NCI-H510A (cell line): ENCODE measurements around the gene OVCH1.

Experiments
- DNase-seq: peaks from one replicate; lab custom pipeline; 2025; lab: John Stamatoyannopoulos, UW

Gene OVCH1, protein sequence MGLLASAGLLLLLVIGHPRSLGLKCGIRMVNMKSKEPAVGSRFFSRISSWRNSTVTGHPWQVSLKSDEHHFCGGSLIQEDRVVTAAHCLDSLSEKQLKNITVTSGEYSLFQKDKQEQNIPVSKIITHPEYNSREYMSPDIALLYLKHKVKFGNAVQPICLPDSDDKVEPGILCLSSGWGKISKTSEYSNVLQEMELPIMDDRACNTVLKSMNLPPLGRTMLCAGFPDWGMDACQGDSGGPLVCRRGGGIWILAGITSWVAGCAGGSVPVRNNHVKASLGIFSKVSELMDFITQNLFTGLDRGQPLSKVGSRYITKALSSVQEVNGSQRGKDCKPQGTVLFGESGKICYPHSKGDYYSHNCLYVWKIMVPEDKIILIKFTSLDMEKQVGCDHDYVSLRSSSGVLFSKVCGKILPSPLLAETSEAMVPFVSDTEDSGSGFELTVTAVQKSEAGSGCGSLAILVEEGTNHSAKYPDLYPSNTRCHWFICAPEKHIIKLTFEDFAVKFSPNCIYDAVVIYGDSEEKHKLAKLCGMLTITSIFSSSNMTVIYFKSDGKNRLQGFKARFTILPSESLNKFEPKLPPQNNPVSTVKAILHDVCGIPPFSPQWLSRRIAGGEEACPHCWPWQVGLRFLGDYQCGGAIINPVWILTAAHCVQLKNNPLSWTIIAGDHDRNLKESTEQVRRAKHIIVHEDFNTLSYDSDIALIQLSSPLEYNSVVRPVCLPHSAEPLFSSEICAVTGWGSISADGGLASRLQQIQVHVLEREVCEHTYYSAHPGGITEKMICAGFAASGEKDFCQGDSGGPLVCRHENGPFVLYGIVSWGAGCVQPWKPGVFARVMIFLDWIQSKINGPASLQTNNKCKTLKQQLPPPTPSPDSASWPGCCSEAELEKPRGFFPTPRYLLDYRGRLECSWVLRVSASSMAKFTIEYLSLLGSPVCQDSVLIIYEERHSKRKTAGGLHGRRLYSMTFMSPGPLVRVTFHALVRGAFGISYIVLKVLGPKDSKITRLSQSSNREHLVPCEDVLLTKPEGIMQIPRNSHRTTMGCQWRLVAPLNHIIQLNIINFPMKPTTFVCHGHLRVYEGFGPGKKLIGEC

DNA sequence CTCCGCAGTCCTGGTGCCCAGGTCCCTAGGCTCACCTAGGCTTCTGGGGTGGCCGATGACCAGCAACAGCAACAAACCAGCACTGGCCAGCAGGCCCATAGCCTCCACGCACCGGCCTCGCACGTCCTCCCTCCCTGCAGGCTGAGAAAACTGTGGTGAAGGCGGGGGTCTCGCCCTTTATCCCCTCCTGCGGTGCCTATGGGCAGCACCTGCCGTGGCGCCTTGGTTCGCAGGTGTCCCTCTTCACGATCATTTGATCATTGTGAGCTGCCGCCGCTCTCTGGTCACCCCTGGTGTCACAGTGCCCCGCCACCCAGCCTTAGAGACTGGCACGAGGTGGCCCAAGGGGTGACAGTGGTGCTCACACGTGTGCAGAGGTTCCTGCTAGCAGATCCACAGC, at the start of gene OVCH1:
Gene OVCH1, minus strand, starts transcription at position 99 of the 400 bp plus-strand sequence. Its CDS starts 0 bp downstream, at position 99.
- DNase-seq: no peak

DNA sequence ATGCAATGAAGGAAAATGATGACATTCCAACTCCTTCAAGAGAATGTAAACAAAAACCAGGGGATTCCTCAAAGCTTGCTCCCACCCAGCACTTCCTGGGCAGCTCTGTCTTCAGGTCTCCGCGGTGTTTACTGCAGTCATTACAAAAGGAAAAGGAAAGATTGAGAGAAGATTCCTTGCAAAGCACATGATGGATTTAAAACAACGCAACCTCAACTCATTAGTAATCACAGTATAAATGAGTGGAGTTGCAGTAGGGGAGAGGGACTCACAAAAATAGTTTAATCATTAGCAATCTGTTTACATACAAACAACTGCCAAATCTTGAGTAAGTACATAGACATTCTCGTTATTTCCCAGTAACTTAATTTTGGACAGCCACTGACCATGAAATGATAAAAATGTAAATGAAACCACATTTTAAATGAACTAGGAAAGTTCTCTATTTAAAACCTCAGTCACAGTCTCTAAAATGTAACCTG, 49.7 kb upstream of the OVCH1 start:
- DNase-seq: no peak

DNA sequence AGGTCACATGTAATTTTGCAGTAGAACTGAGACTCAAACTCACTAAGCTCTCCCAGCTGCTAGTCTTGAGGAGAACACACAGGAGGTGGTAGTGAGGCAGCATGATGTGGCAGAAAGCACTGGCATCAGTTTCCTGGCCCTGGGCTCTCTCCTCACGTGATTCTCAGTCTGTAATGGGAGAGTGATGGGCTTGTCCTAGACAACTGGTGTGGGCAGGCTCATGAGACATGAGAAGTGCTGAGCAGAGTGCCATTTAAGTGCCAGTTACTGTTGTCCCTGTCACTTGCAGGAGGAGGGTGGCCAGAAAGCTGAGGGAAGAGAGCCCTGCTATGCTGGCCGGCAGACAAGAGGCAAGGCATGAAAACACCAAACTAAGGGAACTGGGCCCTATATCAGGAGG, 48.5 kb upstream of the OVCH1 start:
- no peak for DNase-seq

DNA sequence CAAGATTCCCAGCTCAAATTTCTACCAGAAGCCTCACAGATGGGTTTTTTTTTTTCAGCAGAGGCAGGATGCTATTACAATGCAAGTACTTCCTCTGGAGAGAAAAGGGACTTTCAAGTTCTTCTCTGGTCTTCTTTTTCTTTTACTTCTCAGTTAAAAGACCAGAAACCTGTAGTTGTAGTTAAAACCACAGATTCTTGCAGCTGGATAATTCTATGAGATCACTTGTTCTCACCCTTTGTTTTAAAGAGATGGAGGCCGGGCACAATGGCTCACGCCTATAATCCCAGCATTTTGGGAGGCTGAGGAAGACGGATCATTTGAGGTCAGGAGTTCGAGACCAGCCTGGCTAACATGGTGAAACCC, 47.6 kb upstream of the OVCH1 start:
- no peak for DNase-seq

DNA sequence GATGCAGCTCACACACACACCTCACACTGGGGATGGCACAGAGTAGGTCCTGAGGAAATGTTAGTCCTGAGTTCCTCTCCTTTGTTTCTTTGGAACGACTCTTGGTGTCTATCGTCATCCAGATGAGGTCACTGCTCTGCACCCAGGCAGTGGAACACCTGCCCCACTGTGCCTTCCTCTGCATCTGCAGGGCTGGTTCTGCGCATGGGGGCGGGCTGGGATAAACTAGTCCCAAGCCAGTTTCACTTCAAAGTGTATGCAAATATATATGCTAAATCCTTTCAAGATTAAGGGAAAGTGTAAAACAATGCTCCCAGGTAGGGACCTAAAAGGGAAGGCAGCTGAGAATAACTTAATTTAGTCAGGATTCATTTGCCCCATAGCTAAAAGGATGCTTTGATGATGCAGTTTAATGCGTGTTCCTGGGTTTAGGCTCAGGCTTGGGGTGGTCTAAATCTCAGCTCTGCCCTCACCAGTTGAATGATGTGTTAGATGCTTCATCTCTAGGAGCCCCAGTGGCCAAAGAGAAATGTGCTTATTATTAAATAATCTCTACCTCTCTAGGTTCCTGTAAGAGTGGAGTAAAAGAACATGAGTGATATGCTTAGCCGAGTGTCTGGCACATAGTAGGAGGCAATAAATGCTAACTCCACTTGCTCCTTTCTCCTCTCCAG, 47.1 kb upstream of the OVCH1 start:
- no peak for DNase-seq

DNA sequence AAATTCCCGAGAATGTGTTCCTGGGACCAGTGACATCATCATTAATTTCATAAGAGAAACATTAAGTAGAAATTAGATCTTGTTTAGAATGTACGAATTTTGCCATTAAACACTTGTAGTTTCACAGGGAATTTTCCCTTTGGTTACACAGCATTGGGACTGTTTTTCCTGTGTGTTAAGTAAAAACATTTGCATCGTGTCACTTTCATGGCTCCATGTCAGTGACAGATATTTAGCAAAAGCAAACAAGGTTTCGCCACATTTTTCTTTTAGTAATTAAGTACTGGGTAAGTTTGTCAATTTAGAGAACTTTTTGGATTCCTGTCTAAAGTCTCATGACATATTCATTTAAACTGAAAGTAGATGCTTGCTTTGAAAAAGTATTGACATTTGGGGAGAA, 45.5 kb upstream of the OVCH1 start:
- no peak for DNase-seq

DNA sequence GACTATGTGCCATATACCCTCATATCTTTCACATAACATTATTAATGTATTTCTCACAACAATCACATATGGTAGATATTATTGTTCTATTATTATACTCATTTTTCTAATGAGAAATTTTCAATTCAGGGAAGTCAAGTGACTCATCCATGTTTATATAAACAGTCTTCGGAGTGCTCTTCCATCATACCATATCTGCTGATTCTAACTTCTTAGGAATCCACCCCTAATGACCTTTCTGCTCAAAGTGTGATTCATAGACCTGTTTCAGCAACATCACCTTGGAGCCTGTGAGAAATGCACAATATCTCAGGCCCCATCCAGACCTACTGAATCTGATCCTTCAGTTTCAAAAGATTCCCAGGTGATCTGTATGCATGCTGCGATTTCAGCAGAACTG, 39.8 kb upstream of the OVCH1 start:
- DNase-seq: no peak

DNA sequence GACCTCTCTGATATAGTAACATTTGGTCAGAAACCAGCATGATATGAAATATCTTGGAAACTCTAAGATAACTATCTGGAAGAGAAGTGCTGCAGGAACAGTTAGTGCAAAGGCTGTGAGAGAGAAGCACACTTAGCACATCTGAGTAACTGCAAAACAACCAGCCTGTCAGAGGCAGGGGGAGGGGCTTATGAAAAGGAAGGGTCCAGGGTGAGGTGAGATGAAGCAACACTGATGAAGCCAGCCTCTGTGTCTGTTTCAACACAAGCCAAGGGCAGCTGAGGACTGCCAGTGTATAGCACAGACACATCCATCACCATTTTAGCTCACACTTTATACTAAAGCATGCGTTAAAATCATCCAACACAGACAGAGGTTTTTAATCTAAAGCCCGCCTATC, 37.4 kb upstream of the OVCH1 start:
- no peak for DNase-seq

DNA sequence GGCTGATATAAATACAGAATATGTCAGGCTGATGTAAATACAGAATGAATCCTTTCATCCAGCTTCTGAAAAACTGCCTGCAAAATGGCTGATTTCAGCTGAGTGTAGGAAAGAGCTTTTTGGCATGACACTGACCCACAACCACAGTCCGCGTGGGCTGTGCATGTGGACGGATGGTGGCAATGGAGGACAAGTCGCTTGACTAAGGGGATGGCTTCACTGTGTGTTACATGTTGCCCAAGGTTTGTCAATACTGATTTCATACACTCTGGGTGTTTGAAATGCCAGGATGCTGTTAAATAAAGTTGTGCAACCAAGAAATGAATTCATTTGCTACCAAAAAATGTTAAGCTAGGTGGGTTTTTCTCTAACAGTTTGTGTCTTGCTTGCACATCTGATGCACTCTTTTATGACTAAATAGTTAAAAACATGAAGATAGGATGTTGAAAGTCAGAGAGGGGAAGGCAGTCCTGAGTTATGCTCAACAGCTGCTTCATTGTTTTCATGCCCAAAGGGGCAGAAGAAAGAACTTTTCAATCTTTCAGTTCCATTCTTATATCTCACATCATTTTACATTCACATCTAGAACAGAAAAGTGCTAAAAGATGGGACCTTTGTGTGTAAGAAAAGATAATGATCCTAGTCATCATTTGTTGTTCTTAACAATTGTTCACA, 36.5 kb upstream of the OVCH1 start:
- no peak for DNase-seq

DNA sequence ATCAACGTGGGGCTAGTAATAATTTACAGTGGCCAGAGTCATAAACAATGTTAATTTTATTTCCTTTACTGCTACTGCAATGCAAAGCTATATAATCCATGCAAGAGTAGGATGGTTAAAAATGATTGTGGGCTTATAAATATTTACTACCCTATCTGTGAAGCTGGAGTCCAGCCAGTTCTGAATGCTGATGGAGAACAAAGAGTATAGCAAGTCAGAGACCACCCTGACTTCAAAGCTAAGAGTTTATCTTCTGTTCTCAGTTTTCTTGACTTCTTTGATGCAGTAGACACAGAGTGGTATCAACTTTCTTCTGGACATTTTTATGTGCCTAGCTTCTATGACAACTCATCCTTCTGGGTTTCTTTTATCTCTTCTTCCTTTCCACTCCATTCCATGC, 34.0 kb upstream of the OVCH1 start:
- DNase-seq: no peak

DNA sequence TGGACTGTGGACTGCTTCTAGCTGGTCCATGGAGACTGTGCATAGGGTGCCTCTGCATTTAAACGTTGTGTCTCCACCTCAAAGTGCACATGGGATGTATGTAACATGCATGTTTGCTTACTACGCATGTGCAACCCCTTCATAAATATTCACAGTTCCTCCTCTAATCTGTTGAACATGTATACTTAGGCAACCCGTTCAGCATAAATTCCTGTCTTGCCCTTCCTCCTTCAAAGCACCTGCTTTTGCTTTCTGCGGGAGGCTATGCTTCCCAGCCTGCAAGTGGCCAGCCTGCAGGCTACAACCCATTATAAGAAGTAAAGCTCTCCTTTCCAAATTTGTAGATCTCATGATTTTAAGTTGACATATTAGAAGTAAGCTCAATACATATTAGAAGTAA, 33.0 kb upstream of the OVCH1 start:
- DNase-seq: no peak

DNA sequence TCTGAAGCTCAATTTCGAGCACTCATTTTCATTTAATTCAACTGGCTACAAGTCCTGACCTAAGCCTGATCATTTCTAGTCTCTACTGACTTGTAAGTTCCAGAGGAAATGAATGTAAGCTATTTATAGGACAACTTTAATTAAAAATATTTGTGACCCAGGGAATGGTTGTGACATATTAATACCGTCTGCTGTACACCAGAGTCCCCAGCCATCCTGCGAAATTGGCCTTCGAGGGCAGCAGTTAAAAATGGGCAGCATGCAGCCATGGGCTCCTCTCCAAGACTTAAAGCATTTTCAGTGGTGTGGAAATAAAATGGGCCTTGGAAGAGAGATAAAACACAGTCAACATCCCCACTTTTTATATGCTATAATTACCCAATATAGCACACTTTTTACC, 30.7 kb upstream of the OVCH1 start:
- no peak for DNase-seq

DNA sequence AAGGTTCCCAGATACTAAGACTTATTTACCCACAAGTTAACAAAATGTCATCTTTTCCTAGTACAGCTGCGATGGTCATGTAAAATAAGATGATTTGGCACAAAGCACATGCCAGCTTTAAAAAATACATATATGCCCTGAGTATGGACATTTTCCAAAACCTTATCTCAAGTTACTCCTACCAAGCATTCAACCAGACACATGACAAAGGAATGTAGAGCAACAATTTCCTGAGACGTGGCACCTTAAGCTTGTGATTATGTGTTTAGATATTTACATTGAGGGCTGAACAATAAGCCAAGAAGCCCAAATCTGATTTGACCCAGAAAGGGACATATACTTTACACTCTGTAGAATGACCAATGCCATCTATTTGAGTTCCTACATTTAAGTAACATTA, 24.5 kb upstream of the OVCH1 start:
- DNase-seq: no peak

DNA sequence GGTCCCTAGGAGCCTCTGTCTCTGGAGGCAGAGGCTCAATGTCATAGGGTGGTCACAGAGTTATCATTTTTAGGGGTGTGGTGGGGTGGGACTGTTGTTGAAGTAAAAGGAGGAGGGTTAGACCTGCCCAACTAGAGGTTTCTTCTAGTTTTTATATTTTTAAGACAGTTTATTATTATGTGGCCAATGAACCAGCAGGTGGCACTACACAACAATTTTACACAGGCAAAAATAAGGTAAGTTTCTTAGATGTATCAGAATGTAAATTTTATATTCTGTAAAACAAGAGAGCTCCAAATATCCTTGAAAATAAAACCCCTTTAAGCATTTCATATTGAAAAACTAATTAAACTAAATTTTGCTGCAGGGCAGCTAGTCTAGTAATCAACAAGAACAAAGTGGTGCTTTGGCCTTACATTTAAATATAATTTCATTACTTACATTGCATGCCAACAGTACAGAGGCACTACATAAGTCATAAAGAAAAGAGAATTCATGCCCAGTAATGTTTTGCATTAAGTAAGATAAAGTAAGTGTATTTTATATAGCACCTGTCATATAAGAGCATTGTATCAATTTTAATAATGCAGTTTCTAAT, 22.2 kb upstream of the OVCH1 start:
- no peak for DNase-seq

DNA sequence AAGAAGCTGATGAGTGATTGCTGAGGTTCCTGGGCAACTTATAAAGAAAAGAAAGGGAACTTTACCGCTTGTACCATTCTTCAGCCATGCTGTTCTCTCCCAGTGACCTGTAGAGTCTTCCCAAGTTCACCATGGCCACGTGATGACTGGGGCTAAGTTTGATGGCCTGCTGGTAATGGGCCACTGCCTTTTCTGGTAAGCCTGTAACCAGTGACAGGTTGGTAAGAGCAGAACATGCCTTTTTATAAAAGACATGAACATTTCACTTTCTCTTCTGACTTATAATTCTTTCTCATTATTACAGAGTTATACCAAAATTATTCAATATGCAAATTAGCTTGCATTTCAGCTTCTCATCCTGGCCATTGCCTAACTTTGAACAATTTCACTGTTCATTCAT, 20.9 kb upstream of the OVCH1 start:
- DNase-seq: no peak

DNA sequence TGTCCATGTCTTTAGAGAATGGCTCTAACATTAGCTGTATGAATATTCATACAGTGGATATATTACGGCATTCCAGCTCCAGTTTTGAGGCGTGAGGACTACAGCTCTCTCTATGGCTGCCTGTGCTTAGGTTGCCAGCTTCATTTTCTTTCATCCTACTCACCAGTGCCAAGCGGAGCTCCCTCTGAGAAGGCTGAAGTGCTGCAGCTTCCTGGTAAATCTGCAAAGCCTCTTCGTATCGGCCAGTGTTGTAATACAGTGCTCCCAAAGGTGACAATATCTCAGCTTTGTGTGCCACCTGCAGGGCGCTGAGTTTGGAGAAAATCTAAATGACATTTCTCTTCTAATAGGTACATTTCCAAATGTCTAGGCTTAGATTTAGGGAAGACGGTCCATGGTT, 19.8 kb upstream of the OVCH1 start:
- no peak for DNase-seq

DNA sequence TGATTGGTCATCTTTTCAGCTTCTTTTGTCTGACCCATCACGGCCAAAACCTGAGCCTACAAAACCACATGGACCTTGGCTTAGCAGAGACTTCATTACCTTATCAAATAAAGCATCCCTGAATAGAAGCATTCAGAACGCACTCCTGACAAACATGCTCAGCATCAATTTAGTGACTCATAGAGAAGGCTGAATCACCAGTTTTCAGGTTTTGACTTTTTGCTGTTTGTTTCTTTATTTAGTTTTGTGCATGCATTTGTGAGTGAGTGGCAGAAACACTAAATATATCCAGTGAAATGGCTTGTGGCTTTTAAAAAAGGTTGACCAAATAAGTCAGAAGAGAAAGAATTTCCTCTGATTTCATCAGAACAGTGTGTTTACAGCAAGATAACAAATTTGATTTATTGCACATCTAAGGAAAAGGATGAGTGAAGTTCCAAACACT, 19.0 kb upstream of the OVCH1 start:
- no peak for DNase-seq

DNA sequence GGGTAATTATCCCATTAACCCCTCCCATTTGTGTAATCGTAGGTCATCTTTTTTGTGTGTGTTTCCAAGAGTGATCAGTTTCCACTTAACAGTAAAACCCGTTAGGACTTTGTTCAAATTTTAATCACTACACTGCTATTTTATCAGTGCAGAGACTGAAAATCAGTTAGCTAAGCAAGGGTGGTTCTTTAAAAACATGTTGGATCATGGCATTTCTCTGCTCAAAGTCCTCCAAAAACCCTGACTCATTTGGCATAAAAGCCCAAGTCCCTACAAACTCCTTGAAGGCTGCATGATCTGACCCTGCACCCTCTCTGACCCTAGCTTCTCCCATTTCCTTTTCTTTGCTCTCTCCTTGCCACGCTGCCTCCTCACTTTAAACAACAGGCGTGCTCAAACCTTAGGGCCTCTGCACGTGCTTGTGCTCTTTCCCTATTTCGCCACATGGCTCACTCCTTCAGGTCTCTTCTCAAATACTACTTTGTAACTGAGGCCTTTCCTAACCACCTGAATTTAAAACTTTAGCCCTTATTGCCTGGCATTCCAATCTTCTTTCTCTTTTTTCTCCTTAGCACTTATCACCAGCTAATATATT, 13.2 kb upstream of the OVCH1 start:
- DNase-seq: no peak

DNA sequence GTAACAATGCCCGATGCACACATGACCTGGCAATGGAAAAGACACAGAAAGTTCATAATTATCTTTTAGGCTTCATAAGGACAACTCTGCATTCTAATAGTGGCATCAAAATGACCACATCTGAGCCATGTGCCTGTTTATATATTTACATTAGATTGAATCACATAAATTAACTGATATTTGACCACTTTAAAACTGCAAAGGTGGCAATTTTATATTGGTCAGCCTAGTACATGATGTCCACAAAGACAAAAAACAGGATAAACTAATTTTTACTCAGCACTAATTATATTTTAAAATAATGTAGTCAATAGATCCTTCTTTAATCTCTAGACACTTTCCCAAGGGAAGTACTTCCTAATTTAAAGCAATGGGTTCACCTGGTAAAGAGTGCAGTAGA, 12.0 kb upstream of the OVCH1 start:
- no peak for DNase-seq

DNA sequence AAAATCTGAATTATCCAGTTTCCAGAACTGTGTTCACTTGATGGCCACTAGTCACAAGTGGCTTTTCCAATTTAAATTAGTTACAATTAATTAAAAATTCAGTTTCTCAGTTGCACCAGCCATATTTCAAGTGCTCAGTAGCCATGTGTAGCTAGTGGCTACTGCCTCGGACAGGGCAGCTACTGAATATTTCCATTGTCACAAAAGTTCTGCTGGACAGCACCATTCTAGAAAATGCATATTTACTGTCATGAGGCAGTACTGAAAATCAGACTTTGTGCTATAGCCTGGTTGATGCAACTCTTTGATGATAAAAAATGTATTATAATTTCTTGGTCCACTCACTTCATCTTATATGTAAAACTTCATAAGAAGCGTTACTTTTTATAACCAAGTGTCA, 11.5 kb upstream of the OVCH1 start:
- DNase-seq: no peak

DNA sequence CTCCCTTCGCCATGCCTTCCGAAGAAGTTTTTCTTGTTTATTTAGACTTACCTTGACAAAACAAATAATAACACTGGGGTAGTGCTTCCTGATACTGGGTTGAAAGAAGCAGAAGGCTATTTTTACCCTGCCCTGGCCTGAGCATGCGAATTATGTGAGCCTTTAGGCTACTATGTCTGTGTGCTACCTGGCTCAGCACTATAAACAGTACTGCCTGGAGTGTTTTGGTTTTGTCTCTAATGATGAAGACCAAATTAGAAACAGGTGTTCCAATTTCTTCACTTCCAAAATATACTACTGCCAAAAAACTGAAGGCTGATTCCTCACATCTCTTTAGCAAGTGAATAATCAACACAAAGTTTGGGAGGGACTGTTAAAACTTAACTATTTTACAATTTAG, 7.6 kb upstream of the OVCH1 start:
- no peak for DNase-seq
